Neural cell (in vitro differentiated cells): ENCODE measurements around the gene NOD2. TPM values are rescaled to one million over a fixed set of nuclear protein-coding genes. Genes with fewer than 3 reads are reported as not detected.

ENCODE experiments used
- H2AFZ ChIP-seq: fragments of 200-600, 300-800 bp; sonication (generic), shearing (Covaris generic); 2 replicates; pipeline ENCODE4 v1.6.0; 2014; ENCODE audit warnings: low read depth, mild to moderate bottlenecking, antibody characterized with exemption, low read length, moderate library complexity
- H3F3A ChIP-seq: fragments of 200-600 bp; shearing (Covaris generic); 2 replicates; pipeline ENCODE4 v1.6.1; 2016; ENCODE audit warnings: mild to moderate bottlenecking, moderate library complexity, mixed read lengths, antibody characterized with exemption, low read length; ENCODE audit not compliant: insufficient read depth, poor library complexity, severe bottlenecking
- H3K27ac ChIP-seq: fragments of 200-600, 300-800 bp; sonication (generic), shearing (Covaris generic); 2 replicates; pipeline ENCODE4 v1.5.1; 2014; ENCODE audit warnings: mild to moderate bottlenecking, low read length, moderate library complexity
- H3K27me3 ChIP-seq: fragments of 300-800, 200-600 bp; sonication (generic), shearing (Covaris generic); 2 replicates; pipeline ENCODE4 v1.6.0; 2014; ENCODE audit warnings: mild to moderate bottlenecking, low read depth, low read length, moderate library complexity; ENCODE audit not compliant: insufficient read depth
- H3K36me3 ChIP-seq: fragments of 300-800, 200-600 bp; sonication (generic), shearing (Covaris generic); 2 replicates; pipeline ENCODE4 v1.5.1; 2014; ENCODE audit warnings: mild to moderate bottlenecking, antibody characterized with exemption, low read length, moderate library complexity; ENCODE audit not compliant: insufficient read depth
- H3K4me2 ChIP-seq: fragments of 300-800, 200-600 bp; sonication (generic), shearing (Covaris generic); 2 replicates; pipeline ENCODE4 v1.6.0; 2014; ENCODE audit warnings: mild to moderate bottlenecking, low read length
- H3K4me3 ChIP-seq: fragments of 300-800, 200-600 bp; sonication (generic), shearing (Covaris generic); 2 replicates; pipeline ENCODE4 v1.5.1; 2014; ENCODE audit warnings: mild to moderate bottlenecking, low read length, moderate library complexity
- H3K79me2 ChIP-seq: fragments of 200-600 bp; shearing (Covaris generic); replicated peaks from 2 replicates; pipeline ENCODE4 v1.6.0; 2014; ENCODE audit warnings: mild to moderate bottlenecking, low read length, moderate library complexity; ENCODE audit not compliant: insufficient read depth
- H3K9ac ChIP-seq: fragments of 300-800, 200-600 bp; sonication (generic), shearing (Covaris generic); 2 replicates; pipeline ENCODE4 v1.6.1; 2016; ENCODE audit warnings: mild to moderate bottlenecking, low read length, mixed read lengths
- H3K9me2 ChIP-seq: fragments of 200-600 bp; shearing (Covaris generic); 2 replicates; pipeline ENCODE4 v1.6.1; 2016; ENCODE audit warnings: mild to moderate bottlenecking, low read length, mixed read lengths; ENCODE audit not compliant: insufficient read depth
- H3K9me3 ChIP-seq: fragments of 200-600, 300-800 bp; sonication (generic), shearing (Covaris generic); 2 replicates; pipeline ENCODE4 v1.6.1; 2016; ENCODE audit warnings: mild to moderate bottlenecking, mixed run types, low read length, moderate library complexity, mixed read lengths
- H4K20me1 ChIP-seq: fragments of 200-600 bp; shearing (Covaris generic); 2 replicates; pipeline ENCODE4 v1.6.1; 2016; ENCODE audit warnings: mild to moderate bottlenecking, mixed run types; ENCODE audit not compliant: insufficient read depth
- CTCF ChIP-seq: fragments of 450-650 bp; IDR thresholded peaks from 2 replicates; pipeline ENCODE4 v1.5.1; 2014; ENCODE audit warnings: antibody characterized with exemption, mild to moderate bottlenecking, moderate library complexity; ENCODE audit not compliant: poor library complexity, severe bottlenecking
- EP300 ChIP-seq: fragments of 450-650 bp; conservative IDR thresholded peaks from 2 replicates; pipeline ENCODE4 v1.6.1; 2014; ENCODE audit warnings: antibody characterized with exemption, mild to moderate bottlenecking, moderate library complexity; ENCODE audit not compliant: poor library complexity, severe bottlenecking
- EZH2 ChIP-seq: fragments of 200-600, 300-800 bp; shearing (Covaris generic), sonication (generic); IDR thresholded peaks from 2 replicates; pipeline ENCODE4 v1.6.1; 2014; ENCODE audit warnings: antibody characterized with exemption, low read length, borderline replicate concordance, mild to moderate bottlenecking; ENCODE audit not compliant: insufficient read depth, poor library complexity, severe bottlenecking
- MXI1 ChIP-seq: fragments of 450-650 bp; conservative IDR thresholded peaks from 2 replicates; pipeline ENCODE4 v1.6.1; 2014; ENCODE audit warnings: antibody characterized with exemption, mild to moderate bottlenecking; ENCODE audit not compliant: poor library complexity, severe bottlenecking
- POLR2AphosphoS5 ChIP-seq: IDR thresholded peaks from 2 replicates; pipeline ENCODE4 v1.6.1; 2012
- RAD21 ChIP-seq: fragments of 450-650 bp; conservative IDR thresholded peaks from 2 replicates; pipeline ENCODE4 v1.6.1; 2014; ENCODE audit warnings: antibody characterized with exemption, mild to moderate bottlenecking, moderate library complexity
- REST ChIP-seq: IDR thresholded peaks from 2 replicates; pipeline ENCODE4 v1.6.1; 2012; ENCODE audit warnings: borderline replicate concordance
- SMC3 ChIP-seq: fragments of 450-650 bp; conservative IDR thresholded peaks from 2 replicates; pipeline ENCODE4 v1.6.1; 2014; ENCODE audit warnings: antibody characterized with exemption, mild to moderate bottlenecking, moderate library complexity; ENCODE audit not compliant: poor library complexity
- TAF1 ChIP-seq: IDR thresholded peaks from 2 replicates; pipeline ENCODE4 v1.6.1; 2012; ENCODE audit warnings: low read depth
- polyA plus RNA-seq: library from polyadenylated mRNA; depleted of rRNA; stranded (reverse); fragments of >200 nt; gene quantifications from 2 replicates; pipeline ENCODE4 v1.2.3, GENCODE V29; 2014

Gene NOD2
- polyA plus RNA-seq, 1 donor from 2014 or later: not detected

GRCh38 chr16:50717091-50717490 lies 23.7 kb downstream of the NOD2 start:
- no peaks in the 10 kb centered on the region for H3K27me3 ChIP-seq
- no peak overlapping the region for H3K4me2 ChIP-seq
- H4K20me1 ChIP-seq: no peaks in the 10 kb centered on the region
- no peaks in the 10 kb centered on the region for H3K79me2 ChIP-seq
- H3K36me3 ChIP-seq: no peaks in the 10 kb centered on the region
- H2AFZ ChIP-seq: no peak overlapping the region
- no peaks in the 10 kb centered on the region for H3K9me3 ChIP-seq
- no peak overlapping the region for H3K4me3 ChIP-seq
- H3K9ac ChIP-seq: no peak overlapping the region
- no peaks in the 10 kb centered on the region for H3F3A ChIP-seq
- no peaks in the 10 kb centered on the region for H3K9me2 ChIP-seq
- no peak for TF ChIP-seq REST
- TF ChIP-seq CTCF: no peak
- TF ChIP-seq POLR2AphosphoS5: no peak
- TF ChIP-seq EP300: no peak
- no peak for TF ChIP-seq RAD21
- no peak for TF ChIP-seq MXI1
- no peak for TF ChIP-seq SMC3
- TF ChIP-seq TAF1: no peak
- no peak for TF ChIP-seq EZH2
- no peak overlapping the region for H3K27ac ChIP-seq

- Histone ChIP-seq H3K79me2 (no peaks in the 10 kb centered on the region), H3K9me2 (no peaks in the 10 kb centered on the region), H3K4me2 (no peak overlapping the region), H3K9ac (no peak overlapping the region), H2AFZ (no peak overlapping the region), H3K9me3 (no peaks in the 10 kb centered on the region), H3K27me3 (no peaks in the 10 kb centered on the region), H3K27ac (no peak overlapping the region), H3F3A (no peaks in the 10 kb centered on the region), H4K20me1 (no peaks in the 10 kb centered on the region), H3K4me3 (no peak overlapping the region), H3K36me3 (no peaks in the 10 kb centered on the region)
- TF ChIP-seq SMC3: no peak
- no peak for TF ChIP-seq MXI1
- no peak for TF ChIP-seq EZH2
- no peak for TF ChIP-seq POLR2AphosphoS5
- TF ChIP-seq RAD21: no peak
- TF ChIP-seq EP300: no peak
- no peak for TF ChIP-seq CTCF
- TF ChIP-seq REST: no peak
- TF ChIP-seq TAF1: no peak
Measured at GRCh38 chr16:50717494-50717893, 24.1 kb downstream of the NOD2 start.
